Measurements from ENCODE around the gene MPRIP. TPM values are rescaled to one million over a fixed set of nuclear protein-coding genes. Genes with fewer than 3 reads are reported as not detected.

The MPRIP gene
- total RNA-seq, 1 experiment from 2014 or later, result 132 TPM

GRCh38 chr17:17186051-17186450, 143.8 kb downstream of the MPRIP start:
- no peaks in the 10 kb centered on the region for H3K9me3 ChIP-seq (ENCODE audit: control insufficient read depth, low read depth, low read length)
- H3K56ac ChIP-seq (ENCODE audit: insufficient read length, low read depth, low read length), result no peak overlapping the region
- no peak overlapping the region for H2AFZ ChIP-seq (ENCODE audit: low read length)
- no peak overlapping the region for H3K14ac ChIP-seq (ENCODE audit: insufficient read depth, low read length)
- H4K91ac ChIP-seq (ENCODE audit: insufficient read length, low read depth, low read length), result no peak overlapping the region
- no peak overlapping the region for H2BK15ac ChIP-seq (ENCODE audit: low read depth, low read length)
- no peaks in the 10 kb centered on the region for H3K79me2 ChIP-seq (ENCODE audit: insufficient read depth, low read length)
- no peak overlapping the region for H3K18ac ChIP-seq (ENCODE audit: insufficient read length, low read depth, low read length)
- no peaks in the 10 kb centered on the region for H3K79me1 ChIP-seq (ENCODE audit: insufficient read depth, low read depth, low read length, poor library complexity, severe bottlenecking)
- WGBS (ENCODE audit: extremely low coverage, insufficient read length, low lambda C conversion rate), result no CpG with 5 or more reads among the region's 3 CpGs
- H4K5ac ChIP-seq (ENCODE audit: insufficient read length, low read depth, low read length), result no peak overlapping the region
- Mint-ChIP-seq H3K4me3 (no peak overlapping the region), H3K36me3 (ENCODE audit: insufficient read depth in 1 of 3, low read depth in 3 of 3) (peaks cover 0 to 32% (median 16%) of the 10 kb centered on the region in 3 experiments; a peak in 5 of 7 replicates), H3K27me3 (ENCODE audit: low read depth) (no peaks in the 10 kb centered on the region), H3K9me3 (no peaks in the 10 kb centered on the region), H3K4me1 (peaks cover 8 to 20% of the 10 kb centered on the region in 2 experiments), H3K27ac (peak overlapping the region in 1 of 3 experiments; percentile 73; a peak in 2 of 7 replicates)
- no peak for DNase-seq
- H2BK12ac ChIP-seq (ENCODE audit: insufficient read length, low read depth, low read length), result no peak overlapping the region
- H3K9ac ChIP-seq (ENCODE audit: extremely low read depth, insufficient read length, low read length), result no peak overlapping the region
- no peak overlapping the region for H2BK120ac ChIP-seq (ENCODE audit: low read depth, low read length, poor library complexity, severe bottlenecking)
- H3K4ac ChIP-seq (ENCODE audit: low read depth, low read length), result no peak overlapping the region
- no peaks in the 10 kb centered on the region for H3K4me1 ChIP-seq (ENCODE audit: insufficient read depth, low read length)
- H4K20me1 ChIP-seq (ENCODE audit: control insufficient read depth, insufficient read depth, insufficient read length), result no peaks in the 10 kb centered on the region
- H4K8ac ChIP-seq (replicated peaks; ENCODE audit: insufficient read length, low read depth, low read length), result no peak overlapping the region
- H3K4me2 ChIP-seq (ENCODE audit: insufficient read depth, insufficient read length, low read length), result no peak overlapping the region
- no peak overlapping the region for H3K27ac ChIP-seq (ENCODE audit: insufficient read length, low read depth, low read length)
- no peak for TF ChIP-seq CTCF (conservative IDR thresholded peaks at IDR 0.05)
- no peak overlapping the region for H2BK5ac ChIP-seq (ENCODE audit: insufficient read length, low read length)
- H3K27me3 ChIP-seq (ENCODE audit: insufficient read depth, low read length), result no peaks in the 10 kb centered on the region
- no peaks in the 10 kb centered on the region for H3K23me2 ChIP-seq (ENCODE audit: insufficient read length, low read depth, low read length, poor library complexity, severe bottlenecking)
- no peak overlapping the region for H2BK20ac ChIP-seq (ENCODE audit: low read depth, low read length, poor library complexity, severe bottlenecking)
- H3K23ac ChIP-seq (ENCODE audit: insufficient read length, low read depth, low read length), result no peak overlapping the region
- no peak overlapping the region for H2AK5ac ChIP-seq (ENCODE audit: insufficient read length, low read length)
- H3T11ph ChIP-seq (ENCODE audit: low read length), result no peak overlapping the region

Measured in H9 (cell line).